ENCODE measurements around the gene CCDC78.

Gene CCDC78

GRCh38 chr16:676913-677312, 49.3 kb downstream of the CCDC78 start:
- no peak for DNase-seq

GRCh38 chr16:676565-676902, 49.7 kb downstream of the CCDC78 start:
- no peak for DNase-seq

DNA sequence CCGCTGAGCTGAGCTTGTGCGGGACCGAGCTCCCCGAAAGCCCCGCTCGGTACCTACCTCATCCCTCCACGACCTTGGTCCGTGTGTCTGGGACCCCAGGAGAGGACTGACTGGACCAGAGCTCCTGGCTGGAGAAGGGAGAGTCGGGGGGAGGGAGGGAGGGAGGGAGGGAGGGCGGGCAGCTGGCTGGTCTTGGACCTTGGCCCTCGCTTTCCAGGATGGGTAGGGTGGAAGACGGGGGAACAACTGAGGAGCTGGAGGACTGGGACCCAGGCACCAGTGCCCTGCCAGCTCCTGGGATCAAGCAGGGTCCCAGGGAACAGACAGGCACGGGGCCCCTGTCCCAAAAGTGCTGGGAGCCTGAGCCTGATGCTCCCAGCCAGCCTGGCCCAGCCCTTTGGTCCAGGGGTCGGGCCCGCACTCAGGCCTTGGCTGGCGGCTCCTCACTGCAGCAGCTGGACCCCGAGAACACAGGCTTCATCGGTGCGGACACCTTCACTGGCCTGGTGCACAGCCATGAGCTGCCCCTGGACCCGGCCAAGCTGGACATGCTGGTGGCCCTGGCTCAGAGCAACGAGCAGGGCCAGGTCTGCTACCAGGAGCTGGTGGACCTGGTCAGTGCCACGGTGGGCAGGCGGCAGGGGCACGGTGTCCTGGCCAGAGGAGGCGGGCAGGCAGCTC, 50.2 kb downstream of the CCDC78 start:
- no peak for DNase-seq

DNA sequence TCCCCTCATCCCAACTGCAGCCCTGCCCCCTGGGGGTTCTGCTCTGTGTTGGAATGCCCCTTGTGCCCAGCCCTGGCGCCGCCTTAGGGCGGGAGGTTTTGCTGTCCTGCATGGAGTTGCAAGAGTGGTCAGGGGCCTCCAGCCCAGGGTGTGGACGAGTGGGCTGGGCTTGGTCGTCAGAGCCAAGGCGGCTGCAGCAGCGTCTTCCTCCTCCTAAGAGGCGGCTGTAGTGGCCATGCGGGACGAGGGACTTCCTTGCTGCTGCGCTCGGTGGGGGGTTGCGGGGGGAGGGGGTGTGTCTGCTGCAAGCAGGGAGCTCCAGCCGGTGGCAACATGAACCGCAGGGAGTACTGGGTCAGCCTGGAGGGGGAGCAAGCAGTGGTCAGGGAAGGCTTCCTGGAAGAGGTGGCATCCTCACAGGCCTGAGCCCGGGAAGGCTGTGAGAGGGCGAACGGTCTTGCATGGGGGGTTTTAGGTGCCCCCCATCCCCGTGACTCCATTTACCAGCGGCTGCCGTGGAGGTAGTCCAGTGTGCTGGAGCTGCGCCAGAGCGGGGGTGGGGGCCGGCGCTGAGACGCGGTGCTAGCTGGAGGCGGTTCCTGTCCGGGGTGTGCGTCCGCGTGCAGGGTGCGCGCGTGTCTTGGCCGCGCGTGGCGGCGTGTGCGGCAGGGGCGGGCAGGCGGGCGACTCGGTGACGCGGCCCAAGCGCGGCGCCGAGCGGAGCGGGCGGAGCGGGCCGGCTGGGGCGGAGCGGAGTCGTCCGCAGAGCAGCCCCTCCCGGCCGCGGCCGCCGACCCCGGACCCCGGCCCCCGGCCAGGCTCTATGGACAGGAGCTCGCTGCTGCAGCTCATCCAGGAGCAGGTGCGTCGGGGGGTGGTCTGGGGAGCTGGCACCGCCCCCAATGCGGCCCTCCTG, 51.0 kb downstream of the CCDC78 start, which contains the start of gene RHBDL1:
RHBDL1 (plus strand) TSS at position 704 of the 916 bp plus-strand sequence; CDS start at position 824, 120 bp downstream.
- DNase-seq = no peak

GRCh38 chr16:674214-674881, 51.9 kb downstream of the CCDC78 start:
- DNase-seq = no peak

DNA sequence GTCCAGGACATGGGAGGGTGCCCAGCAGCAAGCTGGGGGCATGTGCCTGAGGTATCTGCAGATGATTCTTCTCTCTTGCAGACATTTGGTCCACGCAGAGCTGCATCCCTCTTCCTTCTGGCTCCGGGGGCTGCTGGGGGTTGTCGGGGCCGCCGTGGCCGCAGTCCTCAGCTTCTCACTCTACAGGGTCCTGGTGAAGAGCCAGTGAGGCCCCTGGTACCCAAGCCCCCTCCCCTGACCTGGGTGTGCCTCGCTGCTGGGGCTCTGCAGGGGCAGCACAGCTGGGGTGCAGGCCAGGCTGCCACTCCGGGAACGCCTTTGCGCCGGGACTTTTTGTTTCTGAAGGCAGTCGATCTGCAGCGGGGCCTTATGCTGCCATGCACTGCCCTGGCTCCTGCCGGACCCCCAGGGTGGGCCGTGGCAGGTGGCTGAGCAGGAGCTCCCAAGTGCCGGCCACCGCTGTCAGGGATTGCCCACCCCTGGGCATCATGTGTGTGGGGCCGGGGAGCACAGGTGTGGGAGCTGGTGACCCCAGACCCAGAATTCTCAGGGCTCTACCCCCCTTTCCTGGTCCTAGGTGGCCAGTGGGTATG, 52.7 kb downstream of the CCDC78 start:
- no peak for DNase-seq

DNA sequence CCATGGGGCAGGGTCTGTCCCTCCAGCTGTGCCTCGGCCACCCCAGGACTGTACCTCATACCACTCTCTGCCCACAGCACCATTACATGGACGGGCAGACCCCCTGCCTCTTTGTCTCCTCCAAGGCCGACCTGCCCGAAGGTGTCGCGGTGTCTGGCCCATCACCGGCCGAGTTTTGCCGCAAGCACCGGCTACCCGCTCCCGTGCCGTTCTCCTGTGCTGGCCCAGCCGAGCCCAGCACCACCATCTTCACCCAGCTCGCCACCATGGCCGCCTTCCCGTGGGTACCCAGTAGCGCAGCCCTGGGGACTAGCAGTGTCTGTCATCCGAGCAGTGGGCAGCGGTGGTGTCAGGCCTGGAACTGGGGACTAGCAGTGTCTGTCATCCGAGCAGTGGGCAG, 53.4 kb downstream of the CCDC78 start:
- DNase-seq = no peak
